ENCODE data around the gene ZNF677.
"Not testable (repeated sequence)": the region's sequence is repeated elsewhere in the genome, so short reads cannot be mapped to it uniquely, and the experiment has no call there.

ZNF677 gene

DNA sequence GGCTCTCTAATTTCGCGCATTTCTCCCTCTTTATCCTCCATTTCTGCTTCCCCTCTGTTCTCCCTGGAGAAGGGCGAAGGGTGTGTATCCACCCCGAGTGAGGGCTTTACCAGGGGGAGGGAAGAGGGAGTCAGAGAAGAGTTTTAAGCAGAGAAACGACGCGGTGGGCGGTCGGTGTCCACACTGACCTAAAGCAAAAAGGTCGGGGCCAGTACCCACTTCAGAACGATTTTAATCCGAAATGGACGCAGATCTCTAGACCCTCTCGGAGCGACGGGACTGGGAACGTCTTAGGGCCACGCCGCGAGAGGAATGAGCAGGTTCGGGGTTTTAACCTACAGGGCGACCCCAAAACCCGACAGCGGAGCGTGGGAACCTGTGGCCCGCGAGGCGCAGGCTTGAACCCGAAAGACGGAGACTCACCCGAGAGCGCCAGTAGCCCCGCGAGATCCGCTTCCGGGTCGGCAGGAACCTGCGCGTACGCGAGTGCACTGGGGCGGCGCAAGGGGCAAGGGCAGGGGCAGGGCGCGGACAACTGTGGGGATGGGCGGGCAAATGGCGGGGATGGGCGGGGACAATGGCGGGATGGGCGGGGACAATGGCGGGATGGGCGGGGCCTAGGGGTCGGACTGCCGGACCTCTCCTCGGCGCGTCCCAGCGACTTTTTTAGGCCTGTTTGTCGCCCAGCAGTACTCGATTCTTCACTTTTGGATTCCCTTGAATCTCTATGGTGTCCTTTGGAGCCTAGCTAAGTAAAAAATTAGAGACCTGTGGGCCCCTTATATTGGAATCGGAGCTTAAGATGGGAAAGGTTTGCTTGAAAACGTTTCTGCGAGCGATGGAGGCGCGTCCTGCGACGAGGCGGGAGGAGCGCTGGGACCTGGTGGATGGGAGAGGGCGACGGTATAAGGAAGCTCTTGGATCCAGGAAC is at the start of gene ZNF677:
TSS of gene ZNF677 (minus strand) at position 463 of the 931 bp plus-strand sequence. CDS start 3,323 bp downstream, outside the sequence.
- peak; percentile 95 for DNase-seq

- DNase-seq, result not testable (repeated sequence)
These were observed 46.7 kb upstream of the ZNF677 start for GRCh38 chr19:53301341-53301740.

GRCh38 chr19:53294786-53295441 is 40.2 kb upstream of the ZNF677 start:
- DNase-seq, result no peak

GRCh38 chr19:53290758-53291549 is 36.3 kb upstream of the ZNF677 start:
- DNase-seq, result no peak

DNA sequence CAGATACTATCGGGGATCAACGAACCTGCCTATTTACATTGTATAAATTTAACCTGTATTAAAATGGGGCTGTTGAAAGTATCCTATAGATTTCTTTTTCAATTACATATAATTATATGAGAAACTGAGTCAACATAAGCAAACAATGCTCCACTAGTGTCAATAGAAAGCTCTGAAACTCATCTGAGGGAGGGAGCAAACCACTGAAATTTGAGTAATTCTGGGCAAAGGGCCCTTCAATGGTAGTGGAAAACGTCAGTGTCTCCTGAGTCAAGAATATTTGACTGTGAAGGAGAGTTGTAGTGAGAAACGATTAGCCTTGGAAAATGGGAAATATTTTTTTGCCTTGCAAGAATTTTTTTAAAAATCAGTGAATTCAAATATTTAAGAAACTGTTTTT is 30.4 kb upstream of the ZNF677 start:
- DNase-seq, result no peak

DNA sequence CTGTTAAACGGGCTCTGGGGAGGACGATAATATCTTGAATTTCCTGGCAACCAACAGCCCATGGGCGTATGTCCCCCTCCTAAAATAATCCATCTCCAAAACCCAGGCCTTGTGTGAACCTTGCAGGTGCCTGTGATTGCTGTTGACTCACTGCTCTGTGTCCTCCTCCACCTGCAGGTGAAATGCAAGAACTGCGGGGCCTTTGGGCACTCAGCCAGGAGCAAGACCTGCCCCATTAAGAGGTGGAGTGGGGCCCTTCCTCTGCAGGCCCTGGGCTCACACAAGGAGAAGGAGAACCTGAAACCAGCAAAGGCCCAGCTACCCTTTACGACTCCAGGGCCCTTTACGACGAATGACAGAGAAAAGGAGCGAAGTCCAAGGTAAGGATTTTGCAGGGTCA is 27.3 kb upstream of the ZNF677 start:
- not testable (repeated sequence) for DNase-seq

- no peak for DNase-seq
These were observed 20.8 kb upstream of the ZNF677 start for GRCh38 chr19:53275480-53275879.

DNA sequence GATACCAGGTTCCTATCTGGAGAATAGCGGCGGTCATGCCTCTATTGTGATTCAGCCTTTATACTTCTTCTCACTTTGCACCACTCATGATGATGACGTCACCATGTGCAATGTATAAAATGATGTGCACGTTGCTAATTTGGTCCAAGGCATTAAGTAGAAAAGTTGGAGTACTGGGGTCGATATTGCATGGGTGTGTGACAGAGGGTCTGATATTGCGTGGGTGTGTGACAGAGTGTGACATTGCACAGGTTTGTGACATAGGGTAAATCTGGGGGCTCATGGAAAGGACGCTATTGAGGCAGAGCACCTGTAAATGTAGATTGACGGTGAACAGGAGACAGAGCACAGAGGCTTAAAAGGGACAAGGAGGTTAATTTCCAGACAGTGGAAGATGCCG is 17.4 kb upstream of the ZNF677 start:
- DNase-seq, result no peak

DNA sequence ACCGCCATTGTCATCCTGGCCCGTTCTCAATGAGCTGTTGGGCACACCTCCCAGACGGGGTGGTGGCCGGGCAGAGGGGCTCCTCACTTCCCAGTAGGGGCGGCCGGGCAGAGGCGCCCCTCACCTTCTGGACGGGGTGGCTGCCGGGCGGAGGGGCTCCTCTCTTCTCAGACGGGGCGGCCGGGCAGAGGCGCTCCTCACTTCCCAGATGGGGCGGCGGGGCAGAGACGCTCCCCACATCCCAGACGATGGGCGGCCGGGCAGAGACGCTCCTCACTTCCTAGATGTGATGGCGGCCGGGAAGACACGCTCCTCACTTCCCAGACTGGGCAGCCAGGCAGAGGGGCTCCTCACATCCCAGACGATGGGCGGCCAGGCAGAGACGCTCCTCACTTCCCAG is 15.2 kb upstream of the ZNF677 start:
- DNase-seq, result not testable (repeated sequence)

DNA sequence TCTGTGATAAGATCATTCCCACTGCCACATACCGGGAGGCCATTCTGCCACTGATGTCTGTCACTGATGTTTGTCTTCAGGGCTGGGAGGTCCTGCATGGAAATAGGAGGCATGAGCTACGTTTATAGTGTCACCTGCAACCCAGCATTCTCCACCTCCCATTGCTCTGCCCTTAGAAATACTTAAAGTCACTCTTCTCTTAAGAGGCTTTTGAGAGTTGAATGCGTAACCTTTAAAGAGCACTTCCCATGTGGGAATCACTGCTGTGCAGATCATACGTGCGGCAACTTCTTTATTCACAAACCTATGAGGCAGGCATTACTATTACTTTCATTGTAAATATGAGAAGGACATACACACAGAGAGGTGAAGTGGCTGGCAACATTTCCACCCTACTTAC is 12.9 kb upstream of the ZNF677 start, which contains the start of gene VN1R4:
TSS of gene VN1R4 (minus strand) at position 101 of the 400 bp plus-strand sequence. CDS start at position 43, 58 bp downstream.
- not testable (repeated sequence) for DNase-seq

GRCh38 chr19:53257715-53258342 is 3.2 kb upstream of the ZNF677 start, which contains the start of gene VN1R2:
Gene VN1R2, plus strand, starts transcription at chr19:53258292. Its CDS starts 84 bp downstream, at chr19:53258376.
- not testable (repeated sequence) for DNase-seq

DNA sequence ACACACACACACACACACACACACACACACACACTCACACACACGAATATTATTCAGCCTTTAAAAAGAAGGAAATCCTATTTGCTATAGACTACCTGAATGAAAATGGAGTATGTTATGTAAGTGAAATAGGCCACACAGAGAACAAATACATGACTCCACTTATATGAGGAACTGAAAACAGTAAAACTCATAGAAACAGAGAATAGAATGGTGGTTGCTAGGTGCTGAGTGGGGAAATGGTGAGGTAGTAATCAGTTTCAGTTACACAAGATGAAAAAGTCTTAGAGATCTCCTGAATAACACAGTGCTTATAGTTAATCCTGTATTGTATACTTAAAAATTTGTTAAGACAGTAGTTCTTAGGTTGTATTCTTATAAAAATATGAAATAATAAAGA is 8.2 kb downstream of the ZNF677 start:
- DNase-seq, result no peak

- no peak for DNase-seq
These were observed 17.4 kb downstream of the ZNF677 start for GRCh38 chr19:53237114-53237777.

GRCh38 chr19:53224606-53225005 is 30.1 kb downstream of the ZNF677 start:
- no peak for DNase-seq

GRCh38 chr19:53222716-53223115 is 32.0 kb downstream of the ZNF677 start:
- DNase-seq, result not testable (repeated sequence)

- DNase-seq, result no peak
These were observed 41.9 kb downstream of the ZNF677 start for GRCh38 chr19:53212703-53213320.

GRCh38 chr19:53211554-53211953 is 43.1 kb downstream of the ZNF677 start:
- not testable (repeated sequence) for DNase-seq

DNA sequence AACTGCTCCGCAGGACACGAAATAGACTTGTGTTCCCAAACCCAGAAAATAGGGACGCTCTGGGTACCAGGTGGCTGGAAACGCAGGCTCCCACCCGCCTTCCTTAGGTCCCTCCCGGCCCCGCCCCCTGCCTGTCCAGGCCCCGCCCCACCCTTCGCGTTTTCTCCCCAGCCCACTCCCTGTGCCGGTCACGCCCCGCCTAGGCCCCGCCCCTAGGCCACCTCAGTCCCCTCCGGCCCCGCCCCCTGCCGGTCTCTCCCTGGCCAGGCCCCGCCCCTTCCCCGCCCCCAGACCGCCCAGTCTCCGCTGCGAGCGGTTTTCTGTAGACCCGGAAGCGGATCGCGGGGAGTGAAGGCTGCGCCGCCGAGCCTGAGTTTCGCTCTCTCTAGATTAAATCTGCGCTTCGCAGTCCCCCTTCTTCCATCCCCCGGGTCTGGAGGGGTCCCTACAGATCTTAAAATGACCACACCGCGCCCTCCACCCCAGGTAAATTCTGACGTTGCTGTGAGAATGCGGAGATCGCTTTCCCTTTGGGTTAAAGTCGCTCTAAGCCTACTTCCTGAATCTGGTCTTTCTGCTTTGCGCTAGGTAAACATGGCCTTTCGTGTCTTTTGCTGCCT is 57.8 kb downstream of the ZNF677 start:
- peak; percentile 99 for DNase-seq

- peak; percentile 87 for DNase-seq
These were observed 59.3 kb downstream of the ZNF677 start for GRCh38 chr19:53195265-53195903.

GRCh38 chr19:53193535-53194222 is 61.0 kb downstream of the ZNF677 start:
- no peak for DNase-seq

Measured in right hindlimb (tissue), 1 donor.